HL-60 (cell line): ENCODE measurements around the gene MAPK12.
A peak's percentile ranks its signal among the peaks of the same experiment; 100 is the strongest.

ENCODE experiments used
- DNase-seq, 2 experiments: peaks; one replicate each; pipeline ENCODE4 v3.0.0-alpha.2; 2010 to 2020; ENCODE audit warnings: low read depth in 1 of 2, low spot score in 1 of 2
- H3K27ac ChIP-seq: fragments of 250-450 bp; sonication (Bioruptor Pico); replicated peaks from 2 replicates; pipeline ENCODE4 v1.5.1; 2020; ENCODE audit warnings: mild to moderate bottlenecking, moderate library complexity
- H3K27me3 ChIP-seq: fragments of 250-450 bp; sonication (Bioruptor Pico); 2 replicates; pipeline ENCODE4 v1.5.1; 2021; ENCODE audit warnings: mild to moderate bottlenecking, moderate library complexity; ENCODE audit not compliant: insufficient read depth, poor library complexity, severe bottlenecking
- H3K4me3 ChIP-seq: replicated peaks from 2 replicates; pipeline ENCODE4 v1.5.1; 2011; ENCODE audit warnings: mild to moderate bottlenecking, control low read depth, low read length; ENCODE audit not compliant: insufficient read depth
- CTCF ChIP-seq: IDR thresholded peaks from one replicate; pipeline ENCODE4 v1.5.1; 2011; ENCODE audit warnings: low read length, control low read depth, inconsistent platforms; ENCODE audit not compliant: insufficient read depth
- GABPA ChIP-seq: IDR thresholded peaks from 2 replicates; pipeline ENCODE4 v1.6.1; 2012; ENCODE audit warnings: low read depth
- POLR2AphosphoS5 ChIP-seq: IDR thresholded peaks from 2 replicates; pipeline ENCODE4 v1.6.1; 2012; ENCODE audit warnings: low read depth
- SPI1 ChIP-seq: IDR thresholded peaks from 2 replicates; pipeline ENCODE4 v1.6.1; 2012; ENCODE audit warnings: low read depth, mild to moderate bottlenecking, borderline replicate concordance
- TF ChIP-seq, protein P1 (sequence below): IDR thresholded peaks from 2 replicates; pipeline ENCODE4 v1.6.1; 2012; ENCODE audit warnings: low read depth; ENCODE audit not compliant: insufficient replicate concordance

The MAPK12 gene

GRCh38 chr22:50248196-50249081, 13.0 kb downstream of the MAPK12 start:
- Histone ChIP-seq H3K27me3 (no peaks in the 10 kb centered on the region), H3K27ac (no peak overlapping the region; the same call in 1 of the 2 replicates), H3K4me3 (no peak overlapping the region)
- TF ChIP-seq CTCF, result no peak
- no peak for TF ChIP-seq POLR2AphosphoS5
- TF ChIP-seq, protein P1, sequence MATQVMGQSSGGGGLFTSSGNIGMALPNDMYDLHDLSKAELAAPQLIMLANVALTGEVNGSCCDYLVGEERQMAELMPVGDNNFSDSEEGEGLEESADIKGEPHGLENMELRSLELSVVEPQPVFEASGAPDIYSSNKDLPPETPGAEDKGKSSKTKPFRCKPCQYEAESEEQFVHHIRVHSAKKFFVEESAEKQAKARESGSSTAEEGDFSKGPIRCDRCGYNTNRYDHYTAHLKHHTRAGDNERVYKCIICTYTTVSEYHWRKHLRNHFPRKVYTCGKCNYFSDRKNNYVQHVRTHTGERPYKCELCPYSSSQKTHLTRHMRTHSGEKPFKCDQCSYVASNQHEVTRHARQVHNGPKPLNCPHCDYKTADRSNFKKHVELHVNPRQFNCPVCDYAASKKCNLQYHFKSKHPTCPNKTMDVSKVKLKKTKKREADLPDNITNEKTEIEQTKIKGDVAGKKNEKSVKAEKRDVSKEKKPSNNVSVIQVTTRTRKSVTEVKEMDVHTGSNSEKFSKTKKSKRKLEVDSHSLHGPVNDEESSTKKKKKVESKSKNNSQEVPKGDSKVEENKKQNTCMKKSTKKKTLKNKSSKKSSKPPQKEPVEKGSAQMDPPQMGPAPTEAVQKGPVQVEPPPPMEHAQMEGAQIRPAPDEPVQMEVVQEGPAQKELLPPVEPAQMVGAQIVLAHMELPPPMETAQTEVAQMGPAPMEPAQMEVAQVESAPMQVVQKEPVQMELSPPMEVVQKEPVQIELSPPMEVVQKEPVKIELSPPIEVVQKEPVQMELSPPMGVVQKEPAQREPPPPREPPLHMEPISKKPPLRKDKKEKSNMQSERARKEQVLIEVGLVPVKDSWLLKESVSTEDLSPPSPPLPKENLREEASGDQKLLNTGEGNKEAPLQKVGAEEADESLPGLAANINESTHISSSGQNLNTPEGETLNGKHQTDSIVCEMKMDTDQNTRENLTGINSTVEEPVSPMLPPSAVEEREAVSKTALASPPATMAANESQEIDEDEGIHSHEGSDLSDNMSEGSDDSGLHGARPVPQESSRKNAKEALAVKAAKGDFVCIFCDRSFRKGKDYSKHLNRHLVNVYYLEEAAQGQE, result no peak
- no peak for TF ChIP-seq GABPA
- TF ChIP-seq SPI1, result no peak
- no peak for DNase-seq

DNA sequence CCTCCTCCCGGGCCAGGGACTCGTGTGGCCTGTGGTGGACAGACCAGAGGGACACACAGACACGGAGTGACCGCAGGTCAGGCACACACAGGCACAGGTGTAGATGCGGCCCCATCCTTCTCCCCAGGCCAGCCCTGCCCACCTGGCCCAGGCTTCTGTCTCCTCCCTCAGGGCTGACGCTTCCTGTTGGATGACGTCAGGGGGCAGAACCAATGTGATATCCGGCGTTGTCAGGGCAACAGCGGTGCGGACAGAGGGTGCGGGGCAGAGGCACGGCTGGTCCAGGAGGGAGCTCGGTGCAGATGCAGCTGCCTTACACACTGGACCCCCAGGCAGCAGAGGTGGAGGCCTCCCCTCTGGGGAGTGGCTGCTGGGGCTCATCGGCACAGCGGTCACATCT, 13.7 kb downstream of the MAPK12 start:
- H3K27ac ChIP-seq, result no peak overlapping the region; the same call in 1 of the 2 replicates
- peak in 1 of 2 experiments; percentile 62 for DNase-seq

DNA sequence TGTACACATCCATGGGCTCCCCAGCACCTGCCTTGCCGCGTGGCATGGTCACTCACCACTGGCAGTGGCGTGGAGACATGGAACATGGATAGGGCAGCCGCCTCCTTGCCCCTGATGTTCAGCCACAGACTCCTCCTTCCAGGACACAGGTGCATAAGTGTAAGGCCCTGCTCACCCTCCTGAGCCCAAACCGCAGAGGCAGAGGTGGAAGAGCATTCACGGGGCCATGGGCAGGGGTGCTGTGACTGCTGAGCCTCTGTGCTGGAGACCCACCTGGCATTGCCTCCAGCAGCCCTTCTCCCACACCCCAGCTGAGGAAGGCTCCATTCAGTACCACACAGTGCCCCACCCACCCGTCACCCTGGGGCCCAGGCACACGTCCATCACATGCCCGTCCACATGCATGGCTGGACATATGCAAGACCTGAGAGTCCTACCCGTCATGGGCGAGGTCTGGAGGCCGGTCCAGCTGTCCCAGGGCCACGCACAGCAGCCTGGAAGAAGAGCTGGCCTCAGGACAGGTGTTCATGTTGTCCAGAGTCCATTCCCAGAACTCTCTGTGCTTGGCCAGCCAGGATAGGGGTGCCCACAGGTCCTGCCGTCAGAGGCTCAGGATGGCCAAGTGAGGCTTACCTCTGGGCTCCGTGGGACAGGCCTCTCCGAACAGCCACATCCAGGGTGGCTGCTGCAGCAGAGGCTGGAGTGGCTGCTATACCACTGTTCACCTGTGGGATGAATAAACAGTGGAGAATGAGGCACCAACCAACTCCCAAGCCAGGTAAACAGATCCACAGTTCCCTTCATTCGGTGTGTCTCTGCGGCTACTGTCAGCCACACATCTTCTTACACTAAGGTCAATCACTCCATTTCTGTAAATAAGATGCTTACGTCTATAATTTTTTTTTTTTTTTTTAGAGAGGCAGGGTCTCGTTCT, 15.0 kb downstream of the MAPK12 start:
- no peaks in the 10 kb centered on the region for H3K27me3 ChIP-seq
- no peak overlapping the region for H3K27ac ChIP-seq
- no peak for TF ChIP-seq POLR2AphosphoS5
- no peak for TF ChIP-seq GABPA
- no peak for TF ChIP-seq SPI1
- TF ChIP-seq, protein P1, result no peak
- TF ChIP-seq CTCF, result no peak
- no peak for DNase-seq
- H3K4me3 ChIP-seq, result no peak overlapping the region

More for the DNA sequence above, 13.7 kb downstream of the MAPK12 start:
- peak; percentile 39; the same call in 1 of the 2 replicates for TF ChIP-seq POLR2AphosphoS5
- TF ChIP-seq GABPA, result no peak
- H3K27me3 ChIP-seq, result no peaks in the 10 kb centered on the region
- no peak overlapping the region for H3K4me3 ChIP-seq
